H1 (cell line): ENCODE data around the gene MRI1. TPM values are rescaled to one million over a fixed set of nuclear protein-coding genes. Genes with fewer than 3 reads are reported as not detected.

Experiments
- CTCF ChIA-PET: fragments of 300-600 bp; sonication (Branson Sonifier 250); formaldehyde crosslinking; loops from one replicate; lab custom pipeline; 2021; ENCODE audit not compliant: partially characterized antibody; lab: Charles Lee
- POLR2A ChIA-PET: fragments of 300-600 bp; sonication (Branson Sonifier 250); formaldehyde crosslinking; loops from one replicate; lab custom pipeline; 2021; ENCODE audit warnings: inconsistent platforms; ENCODE audit not compliant: partially characterized antibody; lab: Charles Lee
- DNase-seq, 2 experiments: peaks; one replicate each; pipeline versions ENCODE4 v3.0.0 to v3.0.0-alpha.2; 2010 to 2022; ENCODE audit warnings: low spot score in 2 of 2, low read depth in 1 of 2, mixed read lengths in 1 of 2
- FAIRE-seq: peaks from 2 replicates; lab custom pipeline; 2011; peaks lifted over from hg19 to GRCh38; lab: Jason Lieb, UNC
- H2AFZ ChIP-seq: 2 replicates; pipeline ENCODE4 v1.8.1; 2012; ENCODE audit warnings: low read length, inconsistent platforms
- H2AK5ac ChIP-seq: 2 replicates; pipeline ENCODE4 v1.6.1; 2013; ENCODE audit warnings: low read depth, low read length
- H2BK120ac ChIP-seq: replicated peaks from 2 replicates; pipeline ENCODE3; 2013; ENCODE audit warnings: low read depth, low read length, inconsistent platforms
- H2BK12ac ChIP-seq: 2 replicates; pipeline ENCODE4 v1.6.1; 2013; ENCODE audit warnings: low read depth, low read length
- H2BK15ac ChIP-seq: 2 replicates; pipeline ENCODE4 v1.6.1; 2013; ENCODE audit warnings: low read length
- H2BK20ac ChIP-seq: 2 replicates; pipeline ENCODE4 v1.6.1; 2013; ENCODE audit warnings: low read length
- H2BK5ac ChIP-seq: 2 replicates; pipeline ENCODE4 v1.6.1; 2013; ENCODE audit warnings: low read depth, low read length
- H3K14ac ChIP-seq: 2 replicates; pipeline ENCODE4 v1.6.1; 2013; ENCODE audit warnings: inconsistent platforms; ENCODE audit not compliant: insufficient read length
- H3K18ac ChIP-seq: 2 replicates; pipeline ENCODE4 v1.6.1; 2013; ENCODE audit warnings: low read length; ENCODE audit errors: extremely low read depth
- H3K23ac ChIP-seq: 2 replicates; pipeline ENCODE4 v1.6.1; 2013; ENCODE audit warnings: inconsistent platforms; ENCODE audit not compliant: insufficient read length
- H3K23me2 ChIP-seq: 2 replicates; pipeline ENCODE4 v1.6.1; 2013; ENCODE audit warnings: low read depth, low read length
- H3K27ac ChIP-seq: 2 replicates; pipeline ENCODE4 v1.6.1; 2011; ENCODE audit warnings: low read depth, low read length, inconsistent platforms
- H3K27me3 ChIP-seq, 4 experiments: replicated peaks in 1 of 4; 1 replicate in 1 of 4; 2 replicates in 3 of 4; pipeline versions ENCODE4 v1.6.1 to v1.8.1; 2011 to 2013; ENCODE audit warnings: low read length in 3 of 4, mild to moderate bottlenecking in 3 of 4, inconsistent platforms in 2 of 4, mixed read lengths in 2 of 4, moderate library complexity in 1 of 4; ENCODE audit not compliant: control insufficient read depth in 3 of 4, insufficient read depth in 3 of 4; ENCODE audit errors: extremely low read depth in 1 of 4
- H3K36me3 ChIP-seq, 4 experiments: 2 replicates each; pipeline versions ENCODE4 v1.6.1 to v1.8.1; 2011 to 2013; ENCODE audit warnings: mild to moderate bottlenecking in 4 of 4, low read length in 3 of 4, moderate library complexity in 2 of 4, control low read depth in 1 of 4, inconsistent platforms in 1 of 4; ENCODE audit not compliant: insufficient read depth in 4 of 4, control insufficient read depth in 2 of 4
- H3K4ac ChIP-seq: replicated peaks from 2 replicates; pipeline ENCODE3; 2013; ENCODE audit warnings: low read length, low read depth, mixed read lengths, inconsistent platforms; ENCODE audit not compliant: insufficient read length
- H3K4me1 ChIP-seq, 4 experiments: replicated peaks in 1 of 4; 1 replicate in 1 of 4; 2 replicates in 3 of 4; pipeline versions ENCODE4 v1.6.1 to v1.8.1; 2011 to 2013; ENCODE audit warnings: low read length in 3 of 4, inconsistent platforms in 2 of 4, mixed read lengths in 1 of 4; ENCODE audit not compliant: insufficient read depth in 4 of 4, control insufficient read depth in 3 of 4
- H3K4me2 ChIP-seq, 2 experiments: 2 replicates each; pipeline versions ENCODE4 v1.6.1 to v1.8.1; 2011 to 2013; ENCODE audit warnings: low read depth in 2 of 2, low read length in 2 of 2, control low read depth in 1 of 2, inconsistent platforms in 1 of 2, mild to moderate bottlenecking in 1 of 2; ENCODE audit not compliant: insufficient read depth in 1 of 2
- H3K4me3 ChIP-seq, 4 experiments: fragments of 200-600, 300-600 bp in 1 of 4; sonication (generic), shearing (Covaris generic), sonication (Bioruptor Twin) in 1 of 4; 2 replicates each; pipeline versions ENCODE4 v1.5.1 to v1.8.1; 2011 to 2016; ENCODE audit warnings: low read length in 4 of 4, low read depth in 3 of 4, control low read depth in 2 of 4, inconsistent platforms in 2 of 4, mild to moderate bottlenecking in 2 of 4, mixed read lengths in 1 of 4, moderate library complexity in 1 of 4; ENCODE audit not compliant: insufficient read depth in 2 of 4; ENCODE audit errors: extremely low read depth in 1 of 4
- H3K56ac ChIP-seq: replicated peaks from 2 replicates; pipeline ENCODE3; 2013; ENCODE audit warnings: low read depth, mild to moderate bottlenecking, mixed read lengths, low read length, inconsistent platforms; ENCODE audit not compliant: insufficient read length
- H3K79me1 ChIP-seq: 2 replicates; pipeline ENCODE4 v1.6.1; 2013; ENCODE audit warnings: low read depth, low read length, control low read depth
- H3K79me2 ChIP-seq, 2 experiments: 2 replicates each; pipeline versions ENCODE4 v1.6.1 to v1.8.1; 2012 to 2013; ENCODE audit warnings: low read length in 2 of 2, mild to moderate bottlenecking in 2 of 2, inconsistent platforms in 1 of 2; ENCODE audit not compliant: insufficient read depth in 2 of 2, control insufficient read depth in 1 of 2
- H3K9ac ChIP-seq, 4 experiments: replicated peaks in 1 of 4; 1 replicate in 1 of 4; 2 replicates in 3 of 4; pipeline versions ENCODE4 v1.6.1 to v1.8.1; 2011 to 2013; ENCODE audit warnings: low read depth in 3 of 4, low read length in 3 of 4, control low read depth in 2 of 4, mild to moderate bottlenecking in 2 of 4, moderate library complexity in 2 of 4, inconsistent platforms in 1 of 4; ENCODE audit errors: extremely low read depth in 1 of 4
- H3K9me3 ChIP-seq, 2 experiments: 2 replicates each; pipeline versions ENCODE4 v1.6.1 to v1.8.1; 2012 to 2013; ENCODE audit warnings: mild to moderate bottlenecking in 2 of 2, moderate library complexity in 2 of 2, control low read depth in 1 of 2, inconsistent platforms in 1 of 2, low read depth in 1 of 2, low read length in 1 of 2, mixed read lengths in 1 of 2; ENCODE audit not compliant: insufficient read depth in 2 of 2
- H4K20me1 ChIP-seq, 2 experiments: replicated peaks in 1 of 2; 2 replicates each; pipeline versions ENCODE3 to v1.8.1; 2011 to 2013; ENCODE audit warnings: inconsistent platforms in 2 of 2, low read length in 2 of 2, mild to moderate bottlenecking in 1 of 2; ENCODE audit not compliant: insufficient read depth in 2 of 2, control insufficient read depth in 1 of 2
- H4K5ac ChIP-seq: 2 replicates; pipeline ENCODE4 v1.6.1; 2013; ENCODE audit warnings: low read length, low read depth, mixed read lengths, inconsistent platforms; ENCODE audit not compliant: insufficient read length
- H4K8ac ChIP-seq: 2 replicates; pipeline ENCODE4 v1.8.0; 2013; ENCODE audit warnings: mild to moderate bottlenecking, moderate library complexity, low read length, inconsistent platforms; ENCODE audit not compliant: insufficient read depth; ENCODE audit errors: extremely low read depth
- H4K91ac ChIP-seq: replicated peaks from 2 replicates; pipeline ENCODE3; 2013; ENCODE audit warnings: low read length, mixed read lengths, inconsistent platforms; ENCODE audit not compliant: insufficient read length
- BRCA1 ChIP-seq: IDR thresholded peaks from 2 replicates; pipeline ENCODE4 v1.6.1; 2012; ENCODE audit warnings: low read depth, low read length, improper control_type of control experiment
- CHD1 ChIP-seq: IDR thresholded peaks from 2 replicates; pipeline ENCODE4 v1.6.1; 2012; ENCODE audit warnings: low read depth, low read length, improper control_type of control experiment
- SP4 ChIP-seq: IDR thresholded peaks from 2 replicates; pipeline ENCODE4 v1.6.1; 2012; ENCODE audit warnings: low read length, inconsistent platforms
- WGBS, 2 experiments: shearing (Covaris generic) in 1 of 2; methylation state at CpG; one replicate each; pipeline versions ENCODE4 v1.1.6 to v1.1.7; 2013 to 2015; ENCODE audit warnings: low lambda C conversion rate in 2 of 2, mixed read lengths in 2 of 2, inconsistent platforms in 1 of 2, low coverage in 1 of 2, missing lambda C conversion rate in 1 of 2; ENCODE audit not compliant: insufficient replicate concordance in 2 of 2, insufficient coverage in 1 of 2, insufficient read length in 1 of 2; ENCODE audit errors: extremely low coverage in 1 of 2, missing lambda C conversion rate in 1 of 2; 5-methylcytosine and 5-hydroxymethylcytosine counted together
- polyA plus RNA-seq, 7 experiments: library from polyadenylated mRNA; depleted of rRNA in 3 of 7; stranded (reverse) in 5 of 7; unstranded in 2 of 7; fragments of >200 nt in 5 of 7; fragments of 200-250 nt in 2 of 7; gene quantifications; 1 replicate in 5 of 7; 2 replicates in 1 of 7; 4 replicates in 1 of 7; pipeline versions ENCODE4 v1.2.1 to v1.2.3, GENCODE V29; 2011 to 2013; ENCODE audit warnings: missing spikeins in 2 of 7, mixed read lengths in 2 of 7
- total RNA-seq: library from RNA; stranded (reverse); fragmentation: NEBNext Ultra II Directional; extraction: Animal tissue kit (Norgen Biotek cat#: 25700); gene quantifications from 2 replicates; pipeline ENCODE4 v1.2.1, GENCODE V29; 2021

Gene MRI1
- total and polyA plus RNA-seq, 2 of the 8 experiments (the other 6 are each of a cell fraction or from before 2014, with no cell fraction given) = 24.5 to 29.5 TPM

DNA sequence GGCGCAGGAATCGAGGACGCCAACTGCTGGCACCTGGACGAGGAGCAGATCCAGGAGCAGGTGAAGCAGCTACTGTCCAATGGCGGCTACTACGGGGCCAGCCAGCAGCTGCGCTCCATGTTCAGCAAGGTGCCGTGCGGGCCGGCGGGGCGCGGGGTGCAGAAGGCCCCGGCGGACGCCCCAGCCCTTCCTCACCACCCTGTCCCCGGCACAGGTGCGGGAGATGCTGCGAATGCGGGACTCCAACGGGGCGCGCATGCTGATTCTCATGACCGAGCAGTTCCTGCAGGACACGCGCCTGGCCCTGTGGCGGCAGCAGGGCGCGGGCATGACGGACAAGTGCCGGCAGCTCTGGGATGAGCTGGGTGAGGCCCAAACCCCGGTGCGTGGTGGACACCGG, 44.5 kb downstream of the MRI1 start:
- TF ChIP-seq SP4 (no peak), CHD1 (no peak), BRCA1 (no peak)
- TF ChIP-seq, all 59 proteins: peak for 0
- POLR2A ChIA-PET = interaction anchor here (1.1 to 2.4 kb wide), 5 partner anchors 8 to 38 kb away, joined by 3 to 10 read pairs (median 6); no protein-coding TSS in a partner anchor
- H3K9ac ChIP-seq = no peak overlapping the region
- H3K4me2 ChIP-seq = no peak overlapping the region
- no peak overlapping the region for H3K4ac ChIP-seq
- H3K4me3 ChIP-seq = no peak overlapping the region
- H3K79me2 ChIP-seq = no peaks in the 10 kb centered on the region
- FAIRE-seq (no peak), DNase-seq (no peak)
- H3K4me1 ChIP-seq = no peaks in the 10 kb centered on the region; a peak in 1 of 7 replicates
- no peak overlapping the region for H3K14ac ChIP-seq
- 92% methylated on average over 28 of the region's 34 CpGs; no CpG with 5 or more reads in 1 of the 2 experiments for WGBS, 2 experiments
- H2BK12ac ChIP-seq = no peak overlapping the region
- no peak overlapping the region for H3K18ac ChIP-seq
- no peak overlapping the region for H3K56ac ChIP-seq
- no peak overlapping the region for H2BK120ac ChIP-seq
- no peak overlapping the region for H4K91ac ChIP-seq
- no peak overlapping the region for H2AK5ac ChIP-seq
- H2BK20ac ChIP-seq = no peak overlapping the region
- no peak overlapping the region for H2AFZ ChIP-seq
- H3K23ac ChIP-seq = no peak overlapping the region
- peaks cover 4% of the 10 kb centered on the region; the same call in 1 of the 2 replicates for H3K23me2 ChIP-seq
- no peak overlapping the region for H4K5ac ChIP-seq
- CTCF ChIA-PET = interaction anchor here (0.7 to 2.2 kb wide), 4 partner anchors 11 to 53 kb away, joined by 3 to 6 read pairs (median 5); no protein-coding TSS in a partner anchor
- no peaks in the 10 kb centered on the region for H3K27me3 ChIP-seq
- no peak overlapping the region for H3K27ac ChIP-seq
- H3K79me1 ChIP-seq = no peaks in the 10 kb centered on the region
- no peak overlapping the region for H2BK5ac ChIP-seq
- no peak overlapping the region for H2BK15ac ChIP-seq
- H3K36me3 ChIP-seq = peaks cover 5 to 35% (median 19%) of the 10 kb centered on the region in 4 experiments; a peak in 5 of 8 replicates
- no peaks in the 10 kb centered on the region for H3K9me3 ChIP-seq
- no peak overlapping the region for H4K8ac ChIP-seq
- peaks cover 2 to 16% of the 10 kb centered on the region in 2 experiments for H4K20me1 ChIP-seq
